Muscle of back (tissue), 11 donors: ENCODE results near the gene IPO4. TPM values are rescaled to one million over a fixed set of nuclear protein-coding genes. Genes with fewer than 3 reads are reported as not detected.

ENCODE experiments used
- DNase-seq, 3 donors: peaks; one replicate each; pipeline versions ENCODE4 v3.0.0 to v3.0.0-alpha.2; 2013
- polyA plus RNA-seq, 10 donors: library from polyadenylated mRNA; unstranded; fragments of 120-200 nt; gene quantifications; one replicate each; pipeline ENCODE4 v1.2.1, GENCODE V29; 2013; ENCODE audit not compliant: insufficient read length in 10 of 10

IPO4 gene
- polyA plus RNA-seq, 10 donors: 21.5 to 31.8 (median 26.6) TPM

GRCh38 chr14:24194873-24195185, 6.2 kb upstream of the IPO4 start:
- no peak for DNase-seq

GRCh38 chr14:24194186-24194872, 5.7 kb upstream of the IPO4 start:
- DNase-seq: no peak

GRCh38 chr14:24192933-24193332, 4.3 kb upstream of the IPO4 start:
- DNase-seq: no peak

GRCh38 chr14:24190416-24190815, 1.8 kb upstream of the IPO4 start:
- DNase-seq: no peak

- no peak for DNase-seq
Measured at GRCh38 chr14:24189460-24189859, 844 bp upstream of the IPO4 start.

- no peak for DNase-seq
Measured at GRCh38 chr14:24189059-24189375, 401 bp upstream of the IPO4 start.

- DNase-seq: no peak
Measured at GRCh38 chr14:24187539-24187915, 1.1 kb downstream of the IPO4 start.

GRCh38 chr14:24186831-24187538, 1.6 kb downstream of the IPO4 start:
- DNase-seq: no peak

GRCh38 chr14:24185741-24186140, 2.9 kb downstream of the IPO4 start:
- no peak for DNase-seq

GRCh38 chr14:24185026-24185425, 3.6 kb downstream of the IPO4 start:
- no peak for DNase-seq

GRCh38 chr14:24184104-24184970, 4.3 kb downstream of the IPO4 start:
- DNase-seq: no peak

GRCh38 chr14:24183014-24183481, 5.6 kb downstream of the IPO4 start:
- DNase-seq: no peak

GRCh38 chr14:24182110-24182882, 6.3 kb downstream of the IPO4 start:
- DNase-seq: no peak

GRCh38 chr14:24181371-24182077, 7.1 kb downstream of the IPO4 start:
- no peak for DNase-seq

- DNase-seq: peak in 1 of 3 donors; percentile 65
Measured at GRCh38 chr14:24179961-24180796, 8.4 kb downstream of the IPO4 start.

GRCh38 chr14:24179294-24179960, 9.2 kb downstream of the IPO4 start:
- DNase-seq: no peak

- DNase-seq: no peak
Measured at GRCh38 chr14:24178399-24179178, 10.0 kb downstream of the IPO4 start.

- no peak for DNase-seq
Measured at GRCh38 chr14:24177891-24178290, 10.7 kb downstream of the IPO4 start.
